Fibroblast of lung (primary cell): ENCODE results near the gene ZFP36L1. TPM values are rescaled to one million over a fixed set of nuclear protein-coding genes. Genes with fewer than 3 reads are reported as not detected.

Experiments used
- DNase-seq, 2 donors: peaks; one replicate each; pipeline versions ENCODE4 v3.0.0 to v3.0.0-alpha.2; 2010; ENCODE audit warnings: low read depth in 2 of 2
- H2AFZ ChIP-seq: 2 replicates; pipeline ENCODE4 v1.5.1; 2012; ENCODE audit warnings: low read length, control low read depth, inconsistent platforms
- H3K27ac ChIP-seq: 2 replicates; pipeline ENCODE4 v1.5.1; 2011; ENCODE audit warnings: low read length, control low read depth; ENCODE audit not compliant: insufficient read depth
- H3K27me3 ChIP-seq: 2 replicates; pipeline ENCODE4 v1.5.1; 2011; ENCODE audit warnings: mild to moderate bottlenecking, low read length; ENCODE audit not compliant: control insufficient read depth, insufficient read depth
- H3K36me3 ChIP-seq: 2 replicates; pipeline ENCODE4 v1.5.1; 2011; ENCODE audit warnings: low read length; ENCODE audit not compliant: control insufficient read depth, insufficient read depth
- H3K4me1 ChIP-seq: 2 replicates; pipeline ENCODE4 v1.5.1; 2011; ENCODE audit warnings: low read length; ENCODE audit not compliant: control insufficient read depth, insufficient read depth; ENCODE audit errors: extremely low read depth
- H3K4me2 ChIP-seq: 2 replicates; pipeline ENCODE4 v1.5.1; 2011; ENCODE audit warnings: low read length, control low read depth; ENCODE audit not compliant: insufficient read depth; ENCODE audit errors: extremely low read depth
- H3K4me3 ChIP-seq, 4 experiments: fragments of 200-600 bp in 1 of 4; sonication (generic) in 1 of 4; replicated peaks in 1 of 4; 2 replicates each; pipeline ENCODE4 v1.5.1; 2011 to 2016; ENCODE audit warnings: low read length in 4 of 4, low read depth in 3 of 4, mild to moderate bottlenecking in 3 of 4, control low read depth in 2 of 4, inconsistent platforms in 1 of 4, mixed read lengths in 1 of 4; ENCODE audit not compliant: insufficient read depth in 1 of 4; ENCODE audit errors: control extremely low read depth in 1 of 4
- H3K79me2 ChIP-seq: 2 replicates; pipeline ENCODE4 v1.5.1; 2012; ENCODE audit warnings: mild to moderate bottlenecking, low read length, inconsistent platforms; ENCODE audit not compliant: control insufficient read depth, insufficient read depth
- H3K9ac ChIP-seq: 2 replicates; pipeline ENCODE4 v1.5.1; 2011; ENCODE audit warnings: mild to moderate bottlenecking, low read length, control low read depth; ENCODE audit not compliant: insufficient read depth
- H3K9me3 ChIP-seq: 2 replicates; pipeline ENCODE4 v1.5.1; 2012; ENCODE audit warnings: low read depth, low read length; ENCODE audit not compliant: control insufficient read depth, insufficient read depth
- H4K20me1 ChIP-seq: 2 replicates; pipeline ENCODE4 v1.5.1; 2011; ENCODE audit warnings: low read length; ENCODE audit not compliant: control insufficient read depth, insufficient read depth; ENCODE audit errors: extremely low read depth
- EZH2 ChIP-seq: IDR thresholded peaks from 2 replicates; pipeline ENCODE4 v1.5.1; 2012; ENCODE audit warnings: low read length, control low read depth, mild to moderate bottlenecking; ENCODE audit errors: missing control alignments
- polyA plus RNA-seq, 2 donors: library from polyadenylated mRNA; depleted of rRNA in 1 of 2; stranded (reverse) in 1 of 2; unstranded in 1 of 2; fragments of >200 nt; gene quantifications; 2 replicates each; pipeline ENCODE4 v1.2.1, GENCODE V29; 2011 to 2012; ENCODE audit warnings: missing spikeins in 1 of 2
- total RNA-seq: library from RNA; depleted of rRNA; stranded (reverse); fragments of >200 nt; gene quantifications from 2 replicates; pipeline ENCODE4 v1.2.1, GENCODE V29; 2014
- TF ChIP-seq, protein P1 (sequence below), 2 donors: IDR thresholded peaks in 1 of 2; conservative IDR thresholded peaks in 1 of 2; 1 replicate in 1 of 2; 2 replicates in 1 of 2; pipeline ENCODE4 v1.5.1; 2011 to 2012; ENCODE audit warnings: low read length in 2 of 2, control low read depth in 1 of 2, inconsistent platforms in 1 of 2, low read depth in 1 of 2, mild to moderate bottlenecking in 1 of 2

The ZFP36L1 gene
- total and polyA plus RNA-seq, 2 donors (not counting 1 experiment from before 2014, with no cell fraction given): 22.0 to 41.7 TPM

DNA sequence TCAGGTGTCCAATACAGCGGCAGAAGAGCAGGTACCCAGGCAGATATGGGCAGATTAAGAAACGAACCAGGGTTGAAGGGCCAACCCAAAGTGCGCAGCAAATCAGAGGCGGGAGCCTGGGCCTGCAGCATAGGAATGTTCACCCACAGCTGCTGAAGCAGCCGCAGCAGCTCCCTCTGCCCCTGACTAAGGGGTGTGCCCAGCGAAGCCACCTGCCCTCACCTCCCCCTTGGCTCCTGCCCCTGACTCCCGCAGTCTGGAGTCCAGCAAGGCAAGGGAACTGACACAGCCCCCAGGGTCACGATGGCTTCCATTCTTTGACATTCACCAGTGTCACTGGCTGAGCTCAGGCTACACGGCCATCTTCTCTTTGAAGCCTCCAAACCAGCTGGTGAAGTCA is 27.3 kb upstream of the ZFP36L1 start:
- Histone ChIP-seq H4K20me1 (no peaks in the 10 kb centered on the region), H3K4me1 (peaks cover 16% of the 10 kb centered on the region), H3K9me3 (no peaks in the 10 kb centered on the region)

DNA sequence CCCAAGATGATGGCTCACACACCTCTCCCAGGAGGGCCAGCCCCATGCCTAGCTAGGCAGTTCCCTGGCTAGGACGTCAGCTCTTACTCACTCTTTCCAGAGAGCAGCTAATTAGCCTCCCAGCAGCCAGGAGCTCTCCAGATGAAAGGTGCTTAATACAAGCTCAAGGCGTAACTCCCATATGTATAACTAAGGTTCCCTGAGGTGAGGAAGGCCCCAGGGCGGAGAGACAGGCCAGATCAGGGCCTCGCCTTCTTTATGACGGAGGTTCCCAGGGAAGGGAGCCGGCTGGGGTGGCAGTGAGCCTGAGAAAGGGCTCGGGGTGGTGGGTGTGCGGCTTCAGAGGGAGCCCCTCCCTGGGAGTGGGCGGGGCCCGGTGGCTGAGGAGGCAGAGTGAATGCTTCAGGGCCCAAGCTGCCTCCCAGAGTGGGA is 26.4 kb upstream of the ZFP36L1 start:
- H4K20me1 ChIP-seq: no peaks in the 10 kb centered on the region
- no peak overlapping the region for H3K4me2 ChIP-seq
- no peaks in the 10 kb centered on the region for H3K9me3 ChIP-seq
- H3K36me3 ChIP-seq: peaks cover 2% of the 10 kb centered on the region
- H3K27me3 ChIP-seq: no peaks in the 10 kb centered on the region
- TF ChIP-seq, protein P1, sequence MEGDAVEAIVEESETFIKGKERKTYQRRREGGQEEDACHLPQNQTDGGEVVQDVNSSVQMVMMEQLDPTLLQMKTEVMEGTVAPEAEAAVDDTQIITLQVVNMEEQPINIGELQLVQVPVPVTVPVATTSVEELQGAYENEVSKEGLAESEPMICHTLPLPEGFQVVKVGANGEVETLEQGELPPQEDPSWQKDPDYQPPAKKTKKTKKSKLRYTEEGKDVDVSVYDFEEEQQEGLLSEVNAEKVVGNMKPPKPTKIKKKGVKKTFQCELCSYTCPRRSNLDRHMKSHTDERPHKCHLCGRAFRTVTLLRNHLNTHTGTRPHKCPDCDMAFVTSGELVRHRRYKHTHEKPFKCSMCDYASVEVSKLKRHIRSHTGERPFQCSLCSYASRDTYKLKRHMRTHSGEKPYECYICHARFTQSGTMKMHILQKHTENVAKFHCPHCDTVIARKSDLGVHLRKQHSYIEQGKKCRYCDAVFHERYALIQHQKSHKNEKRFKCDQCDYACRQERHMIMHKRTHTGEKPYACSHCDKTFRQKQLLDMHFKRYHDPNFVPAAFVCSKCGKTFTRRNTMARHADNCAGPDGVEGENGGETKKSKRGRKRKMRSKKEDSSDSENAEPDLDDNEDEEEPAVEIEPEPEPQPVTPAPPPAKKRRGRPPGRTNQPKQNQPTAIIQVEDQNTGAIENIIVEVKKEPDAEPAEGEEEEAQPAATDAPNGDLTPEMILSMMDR (conservative IDR thresholded peaks at IDR 0.05 in 1 of 2, IDR thresholded peaks at IDR 0.05 in 1 of 2; ENCODE audit: low read depth in 1 of 2, low read length in 2 of 2): no peak
- TF ChIP-seq EZH2: no peak
- H3K4me1 ChIP-seq: peaks cover 16% of the 10 kb centered on the region
- H3K9ac ChIP-seq: no peak overlapping the region
- no peak overlapping the region for H2AFZ ChIP-seq
- peak; percentile 63 to 91 for DNase-seq
- peaks cover 8% of the 10 kb centered on the region for H3K79me2 ChIP-seq
- H3K4me3 ChIP-seq: no peak overlapping the region
- H3K27ac ChIP-seq: no peak overlapping the region

More for the DNA sequence above, 27.3 kb upstream of the ZFP36L1 start:
- no peak overlapping the region for H2AFZ ChIP-seq
- H3K27me3 ChIP-seq: no peaks in the 10 kb centered on the region
- no peak overlapping the region for H3K4me2 ChIP-seq
- peaks cover 2% of the 10 kb centered on the region for H3K36me3 ChIP-seq
- no peak for DNase-seq
- TF ChIP-seq, protein P1 (conservative IDR thresholded peaks at IDR 0.05 in 1 of 2, IDR thresholded peaks at IDR 0.05 in 1 of 2; ENCODE audit: low read depth in 1 of 2, low read length in 2 of 2): no peak
- TF ChIP-seq EZH2: no peak
- no peak overlapping the region for H3K4me3 ChIP-seq
- no peak overlapping the region for H3K27ac ChIP-seq
- H3K79me2 ChIP-seq: peaks cover 8% of the 10 kb centered on the region
- H3K9ac ChIP-seq: no peak overlapping the region

DNA sequence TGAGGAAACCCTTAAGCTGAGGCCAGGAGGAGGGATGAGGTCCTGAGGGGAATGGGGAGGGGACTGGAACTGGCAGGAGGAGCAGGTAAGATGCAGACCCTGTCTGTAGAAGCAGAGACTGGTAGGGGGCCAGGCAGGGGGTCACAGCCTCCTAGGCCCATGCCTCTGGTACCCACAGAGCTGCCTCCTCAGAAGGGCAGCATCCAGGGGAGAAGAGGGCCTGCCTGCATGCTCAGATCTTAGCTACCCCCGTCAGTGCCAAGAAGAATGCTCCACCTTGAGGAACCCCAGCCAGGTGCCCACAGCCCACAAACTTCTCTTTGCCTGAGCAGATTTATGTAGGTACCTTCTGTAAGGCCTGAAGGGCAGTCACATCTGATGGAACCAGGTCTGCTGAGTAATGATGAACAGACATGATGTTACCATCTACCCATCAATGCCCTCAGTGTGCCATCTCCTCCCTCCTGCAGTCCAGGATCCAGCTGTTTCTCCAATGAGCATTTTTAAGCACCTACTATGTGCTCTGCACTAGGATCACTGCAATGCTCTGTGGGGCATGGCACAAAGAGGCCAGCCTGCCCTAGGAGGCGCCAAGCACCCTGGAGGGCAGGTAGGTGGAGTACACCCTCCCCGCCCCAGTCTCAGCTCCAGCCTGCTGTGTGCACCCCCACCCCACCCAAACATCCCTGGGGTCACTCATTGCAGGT is 24.8 kb upstream of the ZFP36L1 start:
- DNase-seq: no peak
- H3K4me3 ChIP-seq: no peak overlapping the region
- H3K36me3 ChIP-seq: peaks cover 2% of the 10 kb centered on the region
- H4K20me1 ChIP-seq: no peaks in the 10 kb centered on the region
- H3K4me2 ChIP-seq: no peak overlapping the region
- no peak overlapping the region for H3K9ac ChIP-seq
- no peak overlapping the region for H2AFZ ChIP-seq
- peaks cover 18% of the 10 kb centered on the region for H3K4me1 ChIP-seq
- H3K27ac ChIP-seq: no peak overlapping the region
- TF ChIP-seq, protein P1 (conservative IDR thresholded peaks at IDR 0.05 in 1 of 2, IDR thresholded peaks at IDR 0.05 in 1 of 2; ENCODE audit: low read depth in 1 of 2, low read length in 2 of 2): no peak
- no peak for TF ChIP-seq EZH2
- H3K27me3 ChIP-seq: no peaks in the 10 kb centered on the region
- peaks cover 8% of the 10 kb centered on the region for H3K79me2 ChIP-seq
- no peaks in the 10 kb centered on the region for H3K9me3 ChIP-seq
